ENCODE measurements around the gene MED13L.

GRCh38 chr12:116179384-116179783 is 98.1 kb downstream of the MED13L start:
- TF ChIP-seq CTCF (conservative IDR thresholded peaks at IDR 0.05 in 1 of 2, IDR thresholded peaks at IDR 0.05 in 1 of 2; ENCODE audit: extremely low read depth in 1 of 2, insufficient read depth in 1 of 2, low read depth in 1 of 2, low read length in 2 of 2) (no peak), EZH2 (IDR thresholded peaks at IDR 0.05; ENCODE audit: borderline replicate concordance, low read length) (no peak)
